GM18526 (cell line): ENCODE data around the gene OMP.

Source experiments
- POLR2A ChIP-seq: IDR thresholded peaks from 3 replicates; pipeline ENCODE4 v1.6.1; 2011; ENCODE audit not compliant: insufficient read length; ENCODE audit errors: extremely low read depth

OMP gene

GRCh38 chr11:77144196-77144856, 41.7 kb downstream of the OMP start:
- no peak for TF ChIP-seq POLR2A

DNA sequence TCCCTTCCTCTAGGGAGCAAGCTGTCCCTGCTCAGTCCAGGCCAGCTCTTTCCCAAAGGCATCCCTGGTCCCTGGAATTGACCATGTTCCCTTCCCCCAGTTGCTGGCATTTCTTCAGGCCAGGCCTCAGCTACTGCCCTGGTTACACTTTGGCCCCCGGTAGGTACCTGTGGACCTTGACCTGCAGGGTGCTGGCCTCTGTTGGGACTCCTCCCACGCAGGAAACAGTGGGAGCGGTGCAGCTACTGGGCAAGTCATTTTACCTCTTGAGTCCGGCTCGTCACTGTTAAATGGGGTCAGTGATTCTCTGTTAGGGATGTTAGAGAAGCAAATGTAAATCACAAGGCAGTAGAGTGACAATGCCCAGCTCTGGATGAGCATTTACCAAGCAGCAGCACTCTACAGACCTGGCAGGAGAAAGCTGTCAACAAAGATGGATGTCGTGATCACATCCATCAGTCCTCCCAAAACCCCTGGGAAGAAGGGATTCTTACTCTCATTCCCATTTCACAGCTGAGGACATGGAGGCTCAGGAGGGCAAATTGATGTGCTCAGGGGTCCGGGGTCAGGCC, 42.3 kb downstream of the OMP start:
- no peak for TF ChIP-seq POLR2A

- no peak for TF ChIP-seq POLR2A
Observed at GRCh38 chr11:77146261-77147035, 43.8 kb downstream of the OMP start.

DNA sequence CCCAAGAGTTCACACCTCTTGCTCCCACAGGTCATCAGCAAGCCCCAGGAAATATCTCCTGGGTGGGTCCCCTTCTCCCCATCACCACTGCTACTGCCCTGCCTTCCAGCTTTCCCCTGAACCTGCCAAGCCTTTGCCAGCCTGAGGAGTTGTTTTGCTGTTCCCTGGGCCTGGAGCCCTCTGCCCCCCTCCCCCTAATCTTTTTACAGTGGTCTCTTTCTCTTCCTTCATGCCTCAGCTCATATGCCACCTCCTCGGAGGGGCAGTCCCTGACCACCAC, 44.3 kb downstream of the OMP start:
- TF ChIP-seq POLR2A = no peak

GRCh38 chr11:77147668-77148321, 45.2 kb downstream of the OMP start:
- TF ChIP-seq POLR2A = no peak

- no peak for TF ChIP-seq POLR2A
Observed at GRCh38 chr11:77148963-77149715, 46.5 kb downstream of the OMP start.

DNA sequence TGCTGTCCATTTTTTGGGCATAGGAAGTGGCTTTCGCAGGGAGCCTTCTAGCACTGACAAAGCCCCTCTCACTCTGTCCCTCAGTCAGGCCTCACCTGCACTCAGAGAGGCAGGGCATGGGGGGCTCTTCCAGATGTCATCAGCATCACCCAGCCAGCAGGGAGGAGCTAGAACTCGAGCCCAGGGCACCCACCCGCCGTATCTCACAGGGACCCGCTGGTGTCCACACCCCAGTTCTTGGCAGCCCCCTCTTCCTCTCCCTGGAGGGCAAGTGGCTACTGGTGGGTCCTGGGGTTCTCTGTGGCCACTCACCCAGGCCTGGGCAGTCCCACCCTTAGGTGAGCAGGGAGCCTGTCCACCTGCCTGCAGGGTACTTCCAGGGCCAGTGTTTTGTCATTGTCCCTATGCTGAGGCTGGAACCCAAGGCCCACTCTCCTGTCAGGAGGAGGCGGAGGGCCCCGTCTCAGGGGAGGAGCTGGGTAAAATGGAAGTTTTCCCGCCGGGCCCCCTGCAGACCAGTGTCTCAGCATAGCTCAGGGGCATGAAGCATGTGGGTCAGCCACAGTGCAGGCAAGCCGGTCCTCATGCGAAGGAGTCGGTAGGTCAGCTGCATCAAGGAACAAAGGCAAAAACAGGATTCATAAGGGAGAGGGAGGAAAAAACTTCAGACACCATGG, 47.2 kb downstream of the OMP start:
- no peak for TF ChIP-seq POLR2A

- TF ChIP-seq POLR2A = no peak
Observed at GRCh38 chr11:77150836-77151235, 48.2 kb downstream of the OMP start.

DNA sequence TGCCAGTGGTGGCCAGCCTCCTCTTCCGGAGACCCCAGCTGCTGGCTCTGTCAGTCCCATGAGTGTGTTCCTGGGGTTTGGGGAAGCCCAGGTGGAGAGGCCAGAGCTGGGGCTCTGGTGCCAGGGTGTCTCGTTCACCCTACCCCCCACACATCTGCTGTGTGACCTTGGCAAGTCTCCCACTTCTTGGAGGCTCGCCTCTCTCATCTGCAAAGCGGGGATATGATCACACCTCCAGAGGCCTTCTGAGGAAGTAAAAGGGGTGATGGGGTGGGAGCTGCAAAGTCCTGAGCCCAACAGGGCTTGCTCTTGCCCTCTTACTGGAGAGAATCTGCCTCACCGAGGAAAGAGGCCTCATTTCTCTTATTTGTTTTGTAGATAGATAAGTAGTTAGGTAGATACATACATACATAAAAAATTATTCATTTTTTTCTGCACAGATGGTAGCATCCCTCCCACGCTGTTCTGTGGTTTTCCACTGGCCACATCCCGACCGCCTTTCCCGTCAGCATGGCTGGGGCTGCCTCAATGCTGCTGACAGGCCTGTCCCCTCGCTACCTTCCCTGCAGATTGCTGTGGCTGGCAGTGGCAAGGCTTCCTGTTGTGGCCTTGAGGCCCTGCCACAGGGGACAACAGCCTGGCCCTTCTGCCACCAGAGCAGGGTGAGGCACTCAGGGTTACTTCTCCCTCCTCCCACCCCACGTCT, 49.3 kb downstream of the OMP start:
- no peak for TF ChIP-seq POLR2A

- TF ChIP-seq POLR2A = no peak
Observed at GRCh38 chr11:77152846-77153245, 50.2 kb downstream of the OMP start.
